Urinary bladder (tissue), 4 donors: Measurements from ENCODE around the gene TOMM34. TPM values are rescaled to one million over a fixed set of nuclear protein-coding genes. Genes with fewer than 3 reads are reported as not detected.

Source experiments
- DNase-seq: peaks from one replicate; pipeline ENCODE4 v3.0.0-alpha.2; 2015; ENCODE audit errors: extremely low spot score
- H3K27ac ChIP-seq: one replicate; pipeline ENCODE4 v1.5.1; 2013; ENCODE audit warnings: low read depth, mild to moderate bottlenecking, moderate library complexity
- H3K36me3 ChIP-seq: one replicate; pipeline ENCODE4 v1.6.1; 2013; ENCODE audit warnings: mild to moderate bottlenecking, moderate library complexity; ENCODE audit not compliant: insufficient read depth
- H3K4me1 ChIP-seq: one replicate; pipeline ENCODE4 v1.6.1; 2013; ENCODE audit warnings: mild to moderate bottlenecking, moderate library complexity; ENCODE audit not compliant: insufficient read depth
- H3K4me3 ChIP-seq: one replicate; pipeline ENCODE4 v1.5.1; 2013; ENCODE audit warnings: low read depth, low read length
- WGBS: extraction: QIAGEN DNeasy Blood & Tissue Kit; methylation state at CpG from one replicate; pipeline ENCODE4 v1.1.7; 2013; 5-methylcytosine and 5-hydroxymethylcytosine counted together
- polyA plus RNA-seq: library from polyadenylated mRNA; stranded (reverse); fragments of 200-250 nt; gene quantifications from one replicate; pipeline ENCODE4 v1.2.3, GENCODE V29; 2013
- total RNA-seq: library from RNA; depleted of rRNA; stranded (reverse); fragments of >200 nt; gene quantifications from one replicate; pipeline ENCODE4 v1.2.3, GENCODE V29; 2014
- donor health status: healthy with polysubstance abuse.
- donor health status: healthy.

The TOMM34 gene
- total and polyA plus RNA-seq, 2 donors: 12.3 to 19.5 TPM

GRCh38 chr20:44970243-44970757, 10.1 kb upstream of the TOMM34 start:
- WGBS: 8% methylated on average over 1 of the region's 1 CpG
- H3K36me3 ChIP-seq: peaks cover 2% of the 10 kb centered on the region
- H3K4me1 ChIP-seq: no peaks in the 10 kb centered on the region
- H3K4me3 ChIP-seq: no peak overlapping the region
- H3K27ac ChIP-seq: peak overlapping the region; percentile 19
- DNase-seq: no peak

GRCh38 chr20:44969300-44969894, 9.2 kb upstream of the TOMM34 start:
- Histone ChIP-seq H3K36me3 (no peaks in the 10 kb centered on the region), H3K27ac (no peak overlapping the region), H3K4me3 (peak overlapping the region; percentile 7), H3K4me1 (no peaks in the 10 kb centered on the region)
- no peak for DNase-seq
- 53% methylated on average over 3 of the region's 3 CpGs for WGBS

GRCh38 chr20:44967207-44967807, 7.1 kb upstream of the TOMM34 start:
- peak overlapping the region; percentile 87 for H3K4me3 ChIP-seq
- H3K4me1 ChIP-seq: no peaks in the 10 kb centered on the region
- no peak overlapping the region for H3K27ac ChIP-seq
- WGBS: 46% methylated on average over 5 of the region's 5 CpGs
- H3K36me3 ChIP-seq: no peaks in the 10 kb centered on the region
- DNase-seq: no peak

GRCh38 chr20:44966030-44966961, 6.1 kb upstream of the TOMM34 start, which contains the start of gene STK4:
STK4 (plus strand) TSS chr20:44966512; CDS start chr20:44966569, 57 bp downstream.
- H3K27ac ChIP-seq: peak within 1 kb of the TSS; percentile 72
- H3K4me3 ChIP-seq: peak within 1 kb of the TSS; percentile 87
- no peaks in the 10 kb centered on the region for H3K4me1 ChIP-seq
- WGBS: 1% methylated on average over 68 of the region's 68 CpGs
- H3K36me3 ChIP-seq: no peaks in the 10 kb centered on the region
- peak; percentile 76 for DNase-seq

- no peak for DNase-seq
- Histone ChIP-seq H3K4me1 (no peaks in the 10 kb centered on the region), H3K36me3 (no peaks in the 10 kb centered on the region), H3K27ac (peak overlapping the region; percentile 72), H3K4me3 (peak overlapping the region; percentile 87)
- 41% methylated on average over 5 of the region's 5 CpGs for WGBS
These were observed 5.4 kb upstream of the TOMM34 start for GRCh38 chr20:44965651-44966029.

- Histone ChIP-seq H3K36me3 (no peaks in the 10 kb centered on the region), H3K27ac (no peak overlapping the region), H3K4me1 (no peaks in the 10 kb centered on the region), H3K4me3 (no peak overlapping the region)
- DNase-seq: no peak
- WGBS: 65% methylated on average over 4 of the region's 4 CpGs
These were observed 3.4 kb upstream of the TOMM34 start for GRCh38 chr20:44963325-44964215.

- Histone ChIP-seq H3K27ac (no peak overlapping the region), H3K4me3 (no peak overlapping the region), H3K4me1 (no peaks in the 10 kb centered on the region), H3K36me3 (no peaks in the 10 kb centered on the region)
- WGBS: 92% methylated on average over 3 of the region's 3 CpGs
- no peak for DNase-seq
These were observed 2.3 kb upstream of the TOMM34 start for GRCh38 chr20:44962483-44962882.

- no peak overlapping the region for H3K4me3 ChIP-seq
- no peaks in the 10 kb centered on the region for H3K36me3 ChIP-seq
- H3K4me1 ChIP-seq: no peaks in the 10 kb centered on the region
- WGBS: 70% methylated on average over 3 of the region's 3 CpGs
- DNase-seq: no peak
- H3K27ac ChIP-seq: no peak overlapping the region
These were observed 1.7 kb upstream of the TOMM34 start for GRCh38 chr20:44961870-44962267.

GRCh38 chr20:44961011-44961869, 1.0 kb upstream of the TOMM34 start:
- no peaks in the 10 kb centered on the region for H3K36me3 ChIP-seq
- no peak overlapping the region for H3K4me3 ChIP-seq
- H3K27ac ChIP-seq: no peak overlapping the region
- DNase-seq: no peak
- no peaks in the 10 kb centered on the region for H3K4me1 ChIP-seq
- 35% methylated on average over 4 of the region's 4 CpGs for WGBS

GRCh38 chr20:44959638-44960102, 527 bp downstream of the TOMM34 start:
- Histone ChIP-seq H3K36me3 (no peaks in the 10 kb centered on the region), H3K4me1 (no peaks in the 10 kb centered on the region), H3K4me3 (peak overlapping the region; percentile 91), H3K27ac (no peak overlapping the region)
- DNase-seq: no peak
- 8% methylated on average over 13 of the region's 13 CpGs for WGBS

- Histone ChIP-seq H3K4me1 (no peaks in the 10 kb centered on the region), H3K36me3 (no peaks in the 10 kb centered on the region), H3K27ac (no peak overlapping the region), H3K4me3 (no peak overlapping the region)
- 24% methylated on average over 8 of the region's 8 CpGs for WGBS
- DNase-seq: no peak
These were observed 1.0 kb downstream of the TOMM34 start for GRCh38 chr20:44959082-44959637.

GRCh38 chr20:44958276-44958675, 1.9 kb downstream of the TOMM34 start:
- WGBS: 89% methylated on average over 8 of the region's 8 CpGs
- DNase-seq: no peak
- no peaks in the 10 kb centered on the region for H3K36me3 ChIP-seq
- no peaks in the 10 kb centered on the region for H3K4me1 ChIP-seq
- no peak overlapping the region for H3K4me3 ChIP-seq
- no peak overlapping the region for H3K27ac ChIP-seq
